Activated gamma-delta T cell treated with anti-CD3 and anti-CD28 coated beads, Interleukin-2, amount 50 U/mL, for 16 hours (primary cell): Measurements from ENCODE around the gene RWDD3.

Experiments
- DNase-seq: peaks from one replicate; pipeline ENCODE4 v3.0.0-alpha.2; 2020; ENCODE audit warnings: low read depth

The RWDD3 gene

DNA sequence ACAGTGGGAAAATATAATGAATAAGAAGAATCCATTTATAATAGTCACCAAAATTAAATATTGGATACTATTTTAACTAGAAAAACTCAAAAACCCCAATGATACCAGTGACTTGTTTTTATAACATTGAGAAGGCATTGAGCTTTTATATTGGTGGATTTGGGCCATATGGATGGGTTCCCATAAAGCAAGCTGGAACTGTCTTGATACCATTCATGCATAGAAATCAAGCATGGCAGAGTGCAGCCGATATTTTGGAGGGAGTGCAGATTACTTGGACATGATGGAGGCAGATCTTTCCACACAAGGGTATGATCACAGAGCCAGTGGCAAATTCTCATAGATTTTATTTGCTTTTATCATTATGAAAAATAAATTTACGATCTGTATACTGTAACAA, 3.8 kb upstream of the RWDD3 start:
- DNase-seq = no peak

DNA sequence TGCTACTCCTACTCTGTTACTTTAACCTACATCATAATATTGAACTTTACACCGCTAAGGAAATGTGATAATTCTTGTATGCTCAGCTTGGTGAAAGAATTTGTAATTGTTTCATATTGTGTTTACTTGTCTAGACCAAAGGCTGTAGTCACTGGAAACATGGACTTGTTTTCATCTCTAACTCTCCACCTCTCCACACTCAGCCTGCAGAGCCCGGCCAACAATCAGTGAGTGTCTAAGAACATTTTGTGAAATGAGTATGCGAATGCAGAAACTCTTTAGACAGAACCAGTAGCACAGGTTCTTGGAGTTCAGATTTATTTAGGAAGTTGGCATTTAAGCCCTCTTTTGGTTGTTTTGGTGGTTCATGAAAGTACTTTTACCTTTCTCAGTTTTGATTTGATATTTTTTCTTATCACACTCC, 3.2 kb upstream of the RWDD3 start:
- DNase-seq = no peak

DNA sequence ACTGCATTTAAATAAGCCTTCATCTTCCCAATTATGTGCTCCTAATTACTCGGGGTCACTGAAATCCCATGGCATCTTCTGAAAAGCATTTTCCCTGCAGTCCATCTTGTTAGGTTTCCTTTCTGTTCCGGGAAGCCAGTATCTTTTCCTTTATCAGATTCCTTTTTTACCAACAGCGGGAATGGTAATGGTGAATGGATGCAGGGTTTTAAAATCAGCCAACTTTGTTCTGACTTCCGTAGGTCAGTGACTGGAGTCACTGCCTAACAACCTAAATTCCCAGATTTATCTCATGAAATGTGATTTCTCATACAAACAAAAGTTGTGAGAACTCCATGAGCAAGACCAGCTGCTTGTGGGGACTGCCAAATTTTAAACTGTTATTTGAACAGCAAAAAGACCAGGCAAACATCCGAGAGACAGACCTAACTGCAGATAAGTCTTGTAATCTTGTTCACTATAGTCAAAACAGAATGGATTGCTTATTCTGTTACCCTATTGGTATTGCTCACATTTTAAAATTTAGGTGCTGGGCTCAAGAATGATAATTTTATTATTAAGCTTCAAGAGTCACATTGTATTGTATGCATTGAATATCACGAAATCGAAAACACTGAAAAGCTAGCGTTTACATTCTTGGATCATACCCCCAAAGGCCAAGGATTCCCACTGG, 1.2 kb upstream of the RWDD3 start:
- no peak for DNase-seq

- DNase-seq = no peak
Measured at GRCh38 chr1:95233319-95233736, 682 bp upstream of the RWDD3 start.

- DNase-seq = no peak
Measured at GRCh38 chr1:95236784-95237575, 3.0 kb downstream of the RWDD3 start.

DNA sequence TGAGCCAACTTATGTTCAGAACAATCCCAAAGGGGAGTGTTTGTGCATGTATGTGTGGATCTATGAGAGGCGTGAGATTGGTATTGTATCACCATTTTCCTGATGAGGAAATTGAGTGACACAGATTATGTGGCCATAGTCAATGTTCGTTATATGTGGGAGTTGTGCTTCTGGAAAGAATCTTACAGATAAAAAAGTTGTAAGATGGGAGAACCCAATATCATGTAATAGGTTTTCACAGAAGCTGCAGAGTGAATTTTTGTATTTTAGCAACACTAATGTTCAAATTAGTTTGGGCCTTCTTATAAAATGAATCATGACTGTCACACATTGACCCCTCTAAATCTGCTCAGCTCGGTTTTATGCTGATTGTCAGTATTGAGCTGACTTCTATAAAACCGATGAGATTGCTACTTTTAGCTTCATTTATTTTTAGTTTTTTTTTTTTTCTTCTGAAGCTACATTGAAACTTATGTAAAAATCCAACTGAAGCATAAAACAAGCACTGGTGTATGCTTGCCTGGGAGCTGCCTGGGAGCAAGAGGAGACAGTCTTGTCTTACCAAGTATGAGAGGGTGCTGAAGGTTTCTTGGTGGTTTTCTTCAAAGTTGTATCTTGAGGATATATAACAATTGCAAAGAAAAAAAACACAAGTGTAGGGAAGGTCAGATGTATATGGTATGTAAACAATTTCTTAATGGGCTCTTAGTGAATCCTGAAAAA, 4.1 kb downstream of the RWDD3 start:
- no peak for DNase-seq

DNA sequence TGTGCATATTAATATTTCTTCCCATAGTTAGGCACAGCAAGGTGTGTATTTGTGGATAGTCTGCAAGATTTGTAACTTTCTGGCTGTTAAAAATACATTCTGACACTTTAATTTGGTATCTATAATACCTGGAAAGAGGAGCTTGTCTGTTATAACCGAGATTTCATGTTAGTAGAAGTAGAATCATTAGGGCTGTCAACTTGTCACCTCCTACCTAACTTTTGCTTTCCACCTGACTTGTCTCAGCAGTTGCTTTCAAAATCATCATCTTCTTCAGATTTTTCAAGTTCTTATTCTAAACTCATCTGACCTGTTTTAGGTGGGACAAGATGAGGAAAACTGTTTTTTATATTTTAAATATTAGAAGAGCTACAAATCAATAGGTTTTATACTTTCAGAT, 11.0 kb downstream of the RWDD3 start:
- DNase-seq = no peak

GRCh38 chr1:95246511-95246910, 12.5 kb downstream of the RWDD3 start:
- no peak for DNase-seq

GRCh38 chr1:95247607-95248006, 13.6 kb downstream of the RWDD3 start:
- no peak for DNase-seq

DNA sequence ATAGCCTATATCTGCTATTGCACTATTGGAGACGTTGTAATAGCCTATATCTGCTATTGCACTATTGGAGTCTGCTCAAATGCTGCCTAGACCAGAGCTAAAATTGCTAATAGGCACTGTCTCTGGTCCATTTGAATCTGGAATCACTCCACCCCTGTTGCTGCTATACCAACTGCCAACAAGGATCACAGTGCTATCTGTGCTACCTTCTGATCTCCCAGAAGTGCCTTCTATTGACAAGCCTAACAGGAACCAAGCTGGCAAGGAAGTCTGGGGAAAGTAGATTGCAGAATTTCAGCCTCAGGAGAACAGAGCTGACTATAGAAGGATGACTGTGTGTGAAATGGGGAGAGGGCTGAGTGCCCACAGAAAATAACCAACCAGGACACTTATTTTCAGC, 15.9 kb downstream of the RWDD3 start:
- no peak for DNase-seq

GRCh38 chr1:95252422-95252821, 18.4 kb downstream of the RWDD3 start:
- no peak for DNase-seq

- DNase-seq = no peak
Measured at GRCh38 chr1:95254959-95255358, 20.9 kb downstream of the RWDD3 start.

- no peak for DNase-seq
Measured at GRCh38 chr1:95255826-95256225, 21.8 kb downstream of the RWDD3 start.

DNA sequence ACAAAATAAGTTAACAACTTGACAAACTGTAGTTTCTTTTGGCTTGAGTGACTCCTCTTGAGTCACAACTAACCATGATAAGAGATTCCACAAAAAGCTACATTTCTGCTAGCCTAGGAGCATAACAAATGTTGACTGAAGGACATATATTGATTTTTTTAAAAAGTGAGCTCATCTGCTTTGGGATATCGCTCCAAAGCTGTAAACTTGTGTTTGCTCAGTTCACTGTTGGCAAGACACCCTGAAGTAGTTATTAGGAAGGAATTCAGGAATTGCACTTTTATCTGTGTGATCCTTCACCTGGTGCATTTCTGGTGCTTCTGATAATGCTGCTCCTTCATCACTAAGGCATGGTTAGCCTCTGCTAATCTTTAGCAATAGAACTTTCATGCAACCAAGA, 23.7 kb downstream of the RWDD3 start:
- DNase-seq = no peak

DNA sequence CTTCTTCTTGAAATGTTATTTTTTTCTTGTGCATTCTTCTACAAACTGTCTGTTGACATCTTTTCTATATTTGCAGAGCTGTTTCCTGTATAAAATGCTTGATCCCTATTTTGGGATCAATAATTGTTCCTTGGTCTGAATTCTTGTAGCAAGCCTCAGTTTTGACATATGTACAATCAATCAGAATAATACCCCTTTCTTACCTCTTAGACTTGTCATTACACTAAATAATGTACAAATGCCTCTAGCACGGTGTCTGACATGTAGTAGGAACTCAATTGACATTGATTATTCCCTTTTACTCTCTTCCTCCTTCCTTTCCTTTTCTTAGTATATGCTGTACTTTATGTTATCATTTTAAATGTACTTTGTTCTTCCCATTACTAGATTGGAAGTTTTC, 25.2 kb downstream of the RWDD3 start:
- no peak for DNase-seq

- no peak for DNase-seq
Measured at GRCh38 chr1:95262913-95263312, 28.9 kb downstream of the RWDD3 start.

- DNase-seq = no peak
Measured at GRCh38 chr1:95263450-95263849, 29.4 kb downstream of the RWDD3 start.

DNA sequence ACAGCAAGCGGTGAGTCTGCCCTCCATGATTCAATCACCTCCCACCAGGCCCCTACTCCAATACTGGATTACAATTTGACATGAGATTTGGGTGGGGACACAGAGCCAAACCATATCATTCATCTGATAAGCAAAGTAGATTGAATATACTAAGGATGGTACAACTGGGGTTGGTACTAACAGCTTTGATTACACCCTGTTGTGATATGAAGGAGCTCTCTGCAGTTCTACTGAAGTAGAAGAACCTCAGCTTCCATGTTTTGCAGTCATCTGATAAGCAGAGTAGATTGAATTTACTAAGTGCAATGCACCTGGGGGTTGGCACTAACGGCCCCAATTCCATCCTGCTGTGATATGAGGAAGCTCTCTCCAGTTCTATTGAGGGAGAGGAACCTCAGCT, 31.1 kb downstream of the RWDD3 start:
- no peak for DNase-seq

- DNase-seq = no peak
Measured at GRCh38 chr1:95276429-95276828, 42.4 kb downstream of the RWDD3 start.

DNA sequence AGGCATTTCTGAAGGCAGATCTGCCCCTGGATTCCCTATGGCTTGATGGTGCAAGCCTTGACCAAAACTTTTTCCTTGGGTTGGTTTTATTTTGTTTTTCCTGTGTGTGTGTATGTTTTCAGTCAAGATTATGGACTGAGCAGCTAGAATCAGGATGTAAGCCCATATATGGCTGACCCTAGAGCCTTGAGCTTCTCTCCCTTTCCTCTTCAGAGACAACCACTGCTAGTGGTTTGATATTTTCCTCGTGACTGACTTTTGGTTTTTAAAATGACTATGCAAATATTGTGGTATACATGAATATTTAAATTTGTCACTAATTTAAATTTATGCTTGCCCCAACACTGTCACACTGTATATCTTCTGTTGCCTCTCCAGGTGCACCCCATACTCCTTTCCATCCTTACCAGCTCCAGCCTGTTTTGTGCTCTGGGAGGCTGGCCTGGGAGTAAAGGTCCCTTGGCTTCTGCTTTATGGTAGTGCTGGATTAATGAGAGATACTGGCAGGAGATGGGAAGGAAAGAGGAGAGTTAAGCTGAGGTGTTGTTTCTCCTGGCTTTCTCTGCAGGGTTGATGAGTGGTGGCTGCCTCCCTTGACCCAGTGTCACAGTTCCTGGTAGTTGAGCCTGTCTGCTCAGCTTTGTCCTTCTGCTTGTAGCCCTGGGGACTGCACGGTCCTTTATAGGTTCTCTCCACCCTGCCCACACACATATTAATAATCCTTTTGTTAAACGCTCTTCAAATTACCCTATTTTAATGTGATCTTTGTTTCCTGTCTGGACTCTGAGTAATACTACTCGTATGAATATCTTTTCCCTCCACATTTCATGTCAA, 44.4 kb downstream of the RWDD3 start:
- no peak for DNase-seq

GRCh38 chr1:95281781-95282517, 47.9 kb downstream of the RWDD3 start:
- no peak for DNase-seq

- no peak for DNase-seq
Measured at GRCh38 chr1:95282518-95282895, 48.5 kb downstream of the RWDD3 start.
